ENCODE results near the gene USF1. TPM values are rescaled to one million over a fixed set of nuclear protein-coding genes. Genes with fewer than 3 reads are reported as not detected.

The USF1 gene
- polyA plus RNA-seq, 3 donors = 6.3 to 335 (median 25.5) TPM

GRCh38 chr1:161073474-161074121 is 27.8 kb upstream of the USF1 start:
- Histone ChIP-seq H3K4me3 (replicated peaks in 1 of 3; ENCODE audit: low read depth in 2 of 3, low read length in 3 of 3) (no peak overlapping the region), H3K27ac (ENCODE audit: low read depth in 1 of 2, low read length in 2 of 2) (no peak overlapping the region), H3K9ac (ENCODE audit: insufficient read depth, low read length, poor library complexity, severe bottlenecking) (no peak overlapping the region), H3K36me3 (replicated peaks in 1 of 2; ENCODE audit: control insufficient read depth in 1 of 2, insufficient read depth in 2 of 2, low read length in 2 of 2) (no peaks in the 10 kb centered on the region), H2AFZ (ENCODE audit: insufficient read depth, low read depth, low read length, poor library complexity, severe bottlenecking) (no peak overlapping the region), H3K4me1 (ENCODE audit: control insufficient read depth in 1 of 2, insufficient read depth in 2 of 2, low read length in 2 of 2) (peaks cover 23 to 28% of the 10 kb centered on the region in 2 donors), H3K79me2 (ENCODE audit: insufficient read depth, low read length) (peaks cover 19% of the 10 kb centered on the region), H3K27me3 (ENCODE audit: control insufficient read depth in 2 of 2, insufficient read depth in 2 of 2, low read length in 2 of 2) (no peaks in the 10 kb centered on the region), H3K9me3 (replicated peaks in 1 of 2; ENCODE audit: control insufficient read depth in 1 of 2, insufficient read depth in 1 of 2, low read length in 2 of 2) (no peaks in the 10 kb centered on the region), H3K4me2 (replicated peaks; ENCODE audit: extremely low read depth, low read length, poor library complexity, severe bottlenecking) (no peak overlapping the region), H4K20me1 (ENCODE audit: insufficient read depth, low read length) (no peaks in the 10 kb centered on the region)
- Mint-ChIP-seq H3K9me3 (peaks cover 0 to 2% (median 0%) of the 10 kb centered on the region in 7 donors), H3K27ac (peak overlapping the region in 1 of 7 donors; percentile 76), H3K36me3 (no peaks in the 10 kb centered on the region), H3K4me3 (no peak overlapping the region), H3K27me3 (ENCODE audit: low read depth in 3 of 3) (peaks cover 0 to 1% (median 0%) of the 10 kb centered on the region in 3 donors), H3K4me1 (peaks cover 28% of the 10 kb centered on the region)
- WGBS (ENCODE audit: insufficient coverage) = 80% methylated on average over 5 of the region's 7 CpGs
- no peak for TF ChIP-seq CTCF (IDR thresholded peaks at IDR 0.05)
- intact Hi-C loops (cut with micrococcal nuclease) = loop anchor here in 1 of 2 donors (5.0 kb wide), 1 partner anchor 59 kb away; the partner anchor contains the start of gene DEDD
- DNase-seq = no peak

GRCh38 chr1:161072751-161073449 is 27.1 kb upstream of the USF1 start:
- H3K79me2 ChIP-seq (ENCODE audit: insufficient read depth, low read length) = peaks cover 26% of the 10 kb centered on the region
- no peak for DNase-seq
- Mint-ChIP-seq H3K27ac (peak overlapping the region in 1 of 7 donors; percentile 33), H3K4me1 (peaks cover 32% of the 10 kb centered on the region), H3K9me3 (peaks cover 0 to 2% (median 0%) of the 10 kb centered on the region in 7 donors), H3K4me3 (no peak overlapping the region), H3K27me3 (ENCODE audit: low read depth in 3 of 3) (peaks cover 0 to 1% (median 0%) of the 10 kb centered on the region in 3 donors), H3K36me3 (peaks cover 0 to 2% of the 10 kb centered on the region in 2 donors)
- H3K9ac ChIP-seq (ENCODE audit: insufficient read depth, low read length, poor library complexity, severe bottlenecking) = no peak overlapping the region
- H3K4me2 ChIP-seq (replicated peaks; ENCODE audit: extremely low read depth, low read length, poor library complexity, severe bottlenecking) = no peak overlapping the region
- H3K36me3 ChIP-seq (replicated peaks in 1 of 2; ENCODE audit: control insufficient read depth in 1 of 2, insufficient read depth in 2 of 2, low read length in 2 of 2) = no peaks in the 10 kb centered on the region
- no peak overlapping the region for H3K4me3 ChIP-seq (replicated peaks in 1 of 3; ENCODE audit: low read depth in 2 of 3, low read length in 3 of 3)
- no peak overlapping the region for H2AFZ ChIP-seq (ENCODE audit: insufficient read depth, low read depth, low read length, poor library complexity, severe bottlenecking)
- H3K9me3 ChIP-seq (replicated peaks in 1 of 2; ENCODE audit: control insufficient read depth in 1 of 2, insufficient read depth in 1 of 2, low read length in 2 of 2) = no peaks in the 10 kb centered on the region
- H4K20me1 ChIP-seq (ENCODE audit: insufficient read depth, low read length) = no peaks in the 10 kb centered on the region
- peaks cover 25 to 29% of the 10 kb centered on the region in 2 donors for H3K4me1 ChIP-seq (ENCODE audit: control insufficient read depth in 1 of 2, insufficient read depth in 2 of 2, low read length in 2 of 2)
- no peak overlapping the region for H3K27ac ChIP-seq (ENCODE audit: low read depth in 1 of 2, low read length in 2 of 2)
- WGBS (ENCODE audit: insufficient coverage) = 93% methylated on average over 19 of the region's 19 CpGs
- no peak for TF ChIP-seq CTCF (IDR thresholded peaks at IDR 0.05)
- intact Hi-C loops (cut with micrococcal nuclease) = loop anchor here (1.0 to 5.0 kb wide), 2 partner anchors 10 to 59 kb away; partner anchors contain the start of gene DEDD (in 1 of the 2)
- H3K27me3 ChIP-seq (ENCODE audit: control insufficient read depth in 2 of 2, insufficient read depth in 2 of 2, low read length in 2 of 2) = no peaks in the 10 kb centered on the region
